Spleen (tissue), 11 donors: Measurements from ENCODE around the gene MYT1. TPM values are rescaled to one million over a fixed set of nuclear protein-coding genes. Genes with fewer than 3 reads are reported as not detected.

Source experiments
- DNase-seq: peaks from one replicate; pipeline ENCODE4 v3.0.0-alpha.2; 2020
- H3K27ac ChIP-seq, 8 donors: fragments of 200-600 bp; sonication (generic) in 7 of 8; 1 replicate in 4 of 8; 2 replicates in 4 of 8; pipeline versions ENCODE4 v1.5.0 to v1.8.0; 2016 to 2021; ENCODE audit warnings: inconsistent platforms in 4 of 8, mild to moderate bottlenecking in 4 of 8, moderate library complexity in 1 of 8
- H3K27me3 ChIP-seq, 7 donors: fragments of 200-600 bp; sonication (generic) in 6 of 7; replicated peaks in 1 of 7; 1 replicate in 4 of 7; 2 replicates in 3 of 7; pipeline versions ENCODE4 v1.5.0 to v1.8.0; 2016 to 2021; ENCODE audit warnings: inconsistent platforms in 3 of 7, mild to moderate bottlenecking in 1 of 7
- H3K36me3 ChIP-seq, 6 donors: fragments of 200-600 bp; sonication (generic) in 5 of 6; 1 replicate in 4 of 6; 2 replicates in 2 of 6; pipeline versions ENCODE4 v1.5.0 to v1.8.0; 2016 to 2021; ENCODE audit warnings: inconsistent platforms in 2 of 6
- H3K4me1 ChIP-seq, 6 donors: fragments of 200-600 bp; sonication (generic) in 5 of 6; 1 replicate in 3 of 6; 2 replicates in 3 of 6; pipeline versions ENCODE4 v1.5.0 to v1.8.0; 2016 to 2021; ENCODE audit warnings: inconsistent platforms in 3 of 6
- H3K4me3 ChIP-seq, 8 donors: fragments of 200-600 bp; sonication (generic) in 7 of 8; 1 replicate in 4 of 8; 2 replicates in 4 of 8; pipeline versions ENCODE4 v1.5.0 to v1.8.0; 2016 to 2021; ENCODE audit warnings: inconsistent platforms in 4 of 8, mild to moderate bottlenecking in 4 of 8, moderate library complexity in 2 of 8
- H3K9me3 ChIP-seq, 8 donors: fragments of 200-600 bp; sonication (generic) in 7 of 8; 1 replicate in 4 of 8; 2 replicates in 4 of 8; pipeline versions ENCODE4 v1.5.0 to v1.8.0; 2016 to 2021; ENCODE audit warnings: inconsistent platforms in 4 of 8
- CTCF ChIP-seq, 11 experiments: fragments of 200-600 bp in 7 of 11; fragments of 450-650 bp in 4 of 11; sonication (generic) in 4 of 11; IDR thresholded peaks in 8 of 11; conservative IDR thresholded peaks in 3 of 11; 1 replicate in 7 of 11; 2 replicates in 4 of 11; pipeline versions ENCODE4 v1.4.0 to v1.8.0; 2016 to 2021; ENCODE audit warnings: antibody characterized with exemption in 11 of 11, inconsistent platforms in 4 of 11, mild to moderate bottlenecking in 1 of 11
- POLR2A ChIP-seq, 3 donors: fragments of 450-650 bp; IDR thresholded peaks; one replicate each; pipeline ENCODE4 v1.5.1; 2017; ENCODE audit warnings: antibody characterized with exemption in 3 of 3, mild to moderate bottlenecking in 1 of 3
- POLR2AphosphoS5 ChIP-seq, 3 donors: sonication (generic); formaldehyde crosslinking; IDR thresholded peaks; one replicate each; pipeline ENCODE4 v1.5.1; 2017; ENCODE audit warnings: antibody characterized with exemption in 3 of 3
- WGBS, 5 donors: extraction: QIAGEN DNeasy Blood & Tissue Kit in 3 of 5; methylation state at CpG; one replicate each; pipeline versions ENCODE4 v1.1.5 to v1.1.7; 2013 to 2018; 5-methylcytosine and 5-hydroxymethylcytosine counted together
- intact Hi-C: fragments of 100-400 bp; cut with DNase I; formaldehyde crosslinking; loops from one replicate; pipeline ENCODE4 v1.15.0; 2023; ENCODE audit warnings: low total_unique reads
- polyA plus RNA-seq, 3 donors: library from polyadenylated mRNA; stranded (reverse); fragments of 200-250 nt; gene quantifications; one replicate each; pipeline ENCODE4 v1.2.1, GENCODE V29; 2013
- total RNA-seq, 7 donors: library from RNA; depleted of rRNA in 3 of 7; stranded (reverse); fragments of >200 nt in 3 of 7; fragmentation: NEBNext Ultra II Directional in 4 of 7; extraction: Animal tissue kit (Norgen Biotek cat#: 25700) in 4 of 7; gene quantifications; one replicate each; pipeline versions ENCODE4 v1.1.0 to v1.2.1, GENCODE V29; 2016 to 2021
- donor health status: healthy with polysubstance abuse.
- donor health status: DM: no; HTN: no; CAD: no; lungs with moderate emphysema.
- donor health status: DM: no; HTN: no; CAD: no.
- donor health status: Bipolar disorder and iron deficiency.
- donor health status: healthy.
- donor health status: DM: no; HTN: no; CAD: no.
- donor health status: DM: yes; HTN: yes; CAD: no.

The MYT1 gene
- total and polyA plus RNA-seq, 10 donors, result 0.08 to 2.2 (median 0.60) TPM; not detected in 3

DNA sequence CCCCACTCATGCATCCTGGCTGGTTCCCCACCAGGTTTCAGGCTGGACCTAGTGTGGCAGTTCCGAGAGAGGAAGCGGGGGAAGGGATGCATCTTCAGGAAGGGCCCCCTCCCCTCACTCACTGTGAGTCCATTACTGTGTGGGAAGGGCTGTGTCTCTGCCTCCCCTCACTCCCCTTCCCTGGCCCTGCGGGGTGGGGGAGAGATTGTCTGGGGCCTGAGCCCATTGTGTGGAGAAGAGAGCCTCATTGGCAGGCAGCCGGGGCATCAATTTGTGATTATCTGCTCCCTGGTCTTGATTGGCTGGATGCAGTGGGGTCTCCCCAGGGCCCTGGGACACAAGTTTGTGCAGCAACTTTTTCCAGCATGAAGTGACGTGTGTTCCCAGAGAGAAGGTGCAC is 4.1 kb upstream of the MYT1 start:
- intact Hi-C loops, result no loop called here
- 53 to 66% (median 61%) methylated on average over 3 to 5 of the region's 5 CpGs for WGBS, 5 donors
- Histone ChIP-seq H3K27me3 (peaks cover 0 to 69% (median 40%) of the 10 kb centered on the region in 7 donors), H3K4me1 (peaks cover 0 to 21% (median 9%) of the 10 kb centered on the region in 6 donors), H3K36me3 (no peaks in the 10 kb centered on the region), H3K4me3 (no peak overlapping the region), H3K27ac (no peak overlapping the region), H3K9me3 (no peaks in the 10 kb centered on the region)
- DNase-seq, result no peak
- TF ChIP-seq POLR2AphosphoS5 (IDR thresholded peaks at IDR 0.05) (no peak), POLR2A (IDR thresholded peaks at IDR 0.05) (no peak)

GRCh38 chr20:64160526-64161355 is 3.5 kb upstream of the MYT1 start:
- no peaks in the 10 kb centered on the region for H3K36me3 ChIP-seq
- H3K4me1 ChIP-seq, result peaks cover 0 to 17% (median 7%) of the 10 kb centered on the region in 6 donors
- TF ChIP-seq POLR2A (IDR thresholded peaks at IDR 0.05) (no peak), CTCF (IDR thresholded peaks at IDR 0.05 in 8 of 11, conservative IDR thresholded peaks at IDR 0.05 in 3 of 11) (no peak), POLR2AphosphoS5 (IDR thresholded peaks at IDR 0.05) (no peak)
- peaks cover 0 to 75% (median 40%) of the 10 kb centered on the region in 7 donors for H3K27me3 ChIP-seq
- intact Hi-C loops, result no loop called here
- WGBS, 5 donors, result 63 to 71% (median 66%) methylated on average over 30 to 32 of the region's 32 CpGs
- DNase-seq, result no peak
- H3K27ac ChIP-seq, result no peak overlapping the region
- no peaks in the 10 kb centered on the region for H3K9me3 ChIP-seq
- H3K4me3 ChIP-seq, result no peak overlapping the region

DNA sequence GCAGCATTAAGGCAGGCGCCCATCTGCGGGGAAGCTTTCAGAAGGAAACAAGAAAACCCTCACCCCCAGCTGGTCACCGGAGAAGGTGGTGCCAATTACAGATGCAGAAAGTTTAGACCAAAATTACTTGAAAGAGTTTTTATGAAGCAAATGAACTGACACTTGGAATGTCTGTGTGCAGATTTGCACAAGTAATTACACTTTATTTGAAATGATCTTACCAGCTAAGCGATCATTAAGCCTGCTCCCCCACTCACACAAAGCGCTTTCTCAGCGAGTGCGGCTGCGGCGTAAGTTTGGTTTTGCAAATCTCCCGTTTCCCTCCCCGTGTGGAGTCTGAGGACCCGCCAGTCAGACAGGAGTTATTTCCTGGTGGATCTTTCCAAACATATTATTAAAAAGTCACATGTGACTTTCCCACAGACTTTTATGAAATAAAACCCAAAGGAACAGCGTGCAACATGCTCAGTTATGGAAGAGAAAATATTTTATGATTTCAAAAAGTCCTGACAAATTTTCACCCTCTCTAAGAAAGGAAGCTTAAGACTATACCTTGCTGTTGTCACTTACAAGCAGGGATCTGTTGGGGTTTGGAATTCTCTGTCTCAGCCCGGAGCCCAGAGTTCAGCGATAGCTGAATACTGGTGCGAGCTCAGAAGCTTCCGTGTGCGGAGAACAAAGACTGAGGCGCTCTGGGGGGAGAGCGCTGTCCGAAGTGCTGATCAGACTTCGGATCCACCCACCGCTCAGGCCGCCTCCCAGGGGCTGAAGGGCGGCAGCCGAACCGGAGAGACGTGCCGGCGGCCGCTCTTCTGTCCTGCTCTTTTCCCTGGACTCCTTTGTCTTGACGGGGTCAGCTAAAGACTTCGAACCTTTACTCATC is 2.7 kb upstream of the MYT1 start:
- intact Hi-C loops, result no loop called here
- DNase-seq, result no peak
- Histone ChIP-seq H3K4me3 (no peak overlapping the region), H3K36me3 (no peaks in the 10 kb centered on the region), H3K27ac (no peak overlapping the region), H3K27me3 (peaks cover 0 to 83% (median 47%) of the 10 kb centered on the region in 7 donors), H3K9me3 (no peaks in the 10 kb centered on the region), H3K4me1 (peaks cover 0 to 8% (median 3%) of the 10 kb centered on the region in 6 donors)
- TF ChIP-seq CTCF (IDR thresholded peaks at IDR 0.05 in 8 of 11, conservative IDR thresholded peaks at IDR 0.05 in 3 of 11) (no peak), POLR2A (IDR thresholded peaks at IDR 0.05) (no peak), POLR2AphosphoS5 (IDR thresholded peaks at IDR 0.05) (no peak)
- WGBS, 5 donors, result 23 to 26% (median 23%) methylated on average over 31 to 33 of the region's 33 CpGs

GRCh38 chr20:64162239-64162910 is 1.9 kb upstream of the MYT1 start:
- intact Hi-C loops, result no loop called here
- 44 to 57% (median 51%) methylated on average over 23 of the region's 23 CpGs for WGBS, 5 donors
- H3K36me3 ChIP-seq, result no peaks in the 10 kb centered on the region
- TF ChIP-seq POLR2A (IDR thresholded peaks at IDR 0.05) (no peak), CTCF (IDR thresholded peaks at IDR 0.05 in 8 of 11, conservative IDR thresholded peaks at IDR 0.05 in 3 of 11) (no peak)
- no peaks in the 10 kb centered on the region for H3K9me3 ChIP-seq
- no peak overlapping the region for H3K4me3 ChIP-seq
- peaks cover 0 to 87% (median 53%) of the 10 kb centered on the region in 7 donors for H3K27me3 ChIP-seq
- no peak for DNase-seq
- H3K4me1 ChIP-seq, result peaks cover 0 to 6% (median 0%) of the 10 kb centered on the region in 6 donors
- H3K27ac ChIP-seq, result no peak overlapping the region
